ENCODE results near the gene SLIT3. TPM values are rescaled to one million over a fixed set of nuclear protein-coding genes. Genes with fewer than 3 reads are reported as not detected.

The SLIT3 gene
- total RNA-seq, 1 donor from 2014 or later: 82.6 TPM

DNA sequence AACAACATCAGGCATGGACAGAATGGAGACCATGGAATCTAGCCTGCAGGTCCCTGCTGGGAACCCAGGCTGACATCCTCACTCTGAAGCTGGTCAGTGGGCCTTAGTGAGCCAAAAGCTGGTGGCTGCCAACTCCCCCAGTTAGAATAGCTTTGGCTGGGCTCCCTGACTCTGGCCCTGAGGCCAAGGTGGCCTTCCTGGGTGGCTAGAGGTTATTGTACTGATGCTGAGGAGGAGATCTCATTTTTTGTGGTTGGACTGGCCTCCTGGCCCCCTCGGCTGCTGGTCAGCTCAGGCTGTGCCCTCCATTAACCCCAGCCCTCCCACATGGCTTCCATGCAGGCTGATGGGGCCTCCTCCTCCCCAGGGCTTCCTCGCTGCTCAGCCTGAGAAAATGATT is 620.5 kb downstream of the SLIT3 start:
- no peak for DNase-seq (ENCODE audit: low spot score)

DNA sequence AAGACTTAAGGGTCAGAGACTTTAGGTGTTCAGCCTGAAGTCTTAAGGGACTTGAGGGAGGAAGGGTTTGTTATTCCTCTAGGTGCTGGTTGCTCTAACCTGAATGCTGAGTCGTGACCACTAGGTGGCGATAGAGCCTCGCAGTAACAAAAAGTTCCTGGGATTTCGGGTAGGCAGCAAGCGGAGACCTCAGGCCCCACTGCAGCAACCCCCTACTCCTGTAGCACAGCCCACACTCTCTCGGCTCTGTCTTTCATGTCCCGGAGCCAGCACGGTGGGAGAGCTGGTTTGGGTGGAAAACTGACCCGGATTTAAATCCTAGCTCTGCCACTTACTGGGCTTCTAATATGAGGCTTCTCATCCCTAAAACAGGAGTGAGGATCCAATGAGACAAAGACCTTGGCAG is 621.4 kb downstream of the SLIT3 start:
- peak; percentile 81 for DNase-seq (ENCODE audit: low spot score)

- no peak for DNase-seq (ENCODE audit: low spot score)
These were observed 624.4 kb downstream of the SLIT3 start for GRCh38 chr5:168676501-168676900.

- no peak for DNase-seq (ENCODE audit: low spot score)
These were observed 625.0 kb downstream of the SLIT3 start for GRCh38 chr5:168675883-168676408.

DNA sequence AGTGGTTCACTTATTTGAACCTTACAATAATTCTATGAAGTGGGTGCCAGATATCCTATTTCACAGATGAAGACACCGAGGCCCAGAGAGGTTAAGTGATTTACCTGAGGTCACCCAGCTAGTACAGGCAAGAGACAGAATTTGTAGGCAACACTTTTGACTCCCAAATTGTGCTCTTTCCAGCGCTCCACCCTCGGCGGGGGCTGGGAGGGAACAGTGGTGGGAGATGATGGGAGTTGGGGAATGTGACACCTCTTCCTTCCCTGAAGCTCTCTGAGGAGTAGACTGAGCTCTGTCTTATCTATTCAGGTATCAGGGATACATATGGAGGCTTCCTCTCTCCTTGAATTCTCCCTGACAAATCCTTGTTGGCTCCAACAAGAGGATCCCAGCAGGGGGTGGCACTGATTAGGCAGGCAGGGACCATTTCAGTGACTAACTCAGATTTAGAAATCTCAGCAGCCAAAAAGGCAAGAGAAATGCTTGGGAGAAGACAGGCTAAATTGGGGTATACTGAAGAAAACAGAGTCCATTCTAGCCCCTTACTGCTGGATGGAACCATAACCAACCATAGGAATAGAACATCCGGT is 626.0 kb downstream of the SLIT3 start:
- DNase-seq (ENCODE audit: low spot score): no peak

- DNase-seq (ENCODE audit: low spot score): no peak
These were observed 628.1 kb downstream of the SLIT3 start for GRCh38 chr5:168672888-168673287.

DNA sequence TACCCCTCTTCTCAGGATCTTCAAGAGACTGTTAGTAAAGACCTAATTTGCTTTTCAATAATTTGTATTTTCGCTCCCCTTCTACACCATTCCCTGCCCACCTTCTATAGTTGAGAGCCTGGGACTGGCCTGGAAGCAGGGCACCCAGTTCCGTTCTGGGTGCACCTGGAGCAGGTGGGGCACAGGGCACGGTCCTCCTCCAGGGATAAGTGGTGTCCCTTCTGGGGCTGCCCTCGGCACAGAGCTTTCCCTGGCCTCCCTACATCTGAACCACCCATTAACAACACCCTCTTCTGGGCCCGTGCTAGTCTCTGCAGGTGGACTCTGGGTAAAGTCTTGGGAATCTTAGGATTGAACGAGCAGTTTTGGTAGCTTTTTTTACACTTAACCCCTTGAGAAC is 628.9 kb downstream of the SLIT3 start:
- DNase-seq (ENCODE audit: low spot score): no peak

- no peak for DNase-seq (ENCODE audit: low spot score)
These were observed 629.9 kb downstream of the SLIT3 start for GRCh38 chr5:168670881-168671575.

- no peak for DNase-seq (ENCODE audit: low spot score)
These were observed 631.1 kb downstream of the SLIT3 start for GRCh38 chr5:168669668-168670378.

GRCh38 chr5:168669156-168669555 is 631.8 kb downstream of the SLIT3 start:
- DNase-seq (ENCODE audit: low spot score): no peak

DNA sequence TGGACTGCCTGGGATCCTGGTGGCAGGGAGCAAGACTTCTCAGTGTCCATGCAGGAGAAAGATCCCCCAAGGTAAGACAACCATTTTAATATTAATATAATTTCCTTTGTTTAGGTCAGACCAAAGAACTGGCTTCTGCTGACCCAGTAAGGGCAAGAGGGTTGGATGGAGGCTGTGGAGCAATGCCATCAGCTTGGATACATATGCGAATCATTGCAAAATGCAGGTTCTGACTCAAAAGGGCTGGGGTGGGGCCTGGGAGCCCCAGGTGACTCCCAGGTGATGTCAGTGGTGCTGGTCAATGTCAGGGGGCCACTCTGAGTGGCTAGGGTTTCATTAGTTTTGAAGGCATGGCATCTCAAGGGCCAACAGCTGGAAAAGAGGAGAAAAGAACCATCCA is 632.9 kb downstream of the SLIT3 start:
- no peak for DNase-seq (ENCODE audit: low spot score)

GRCh38 chr5:168667301-168667840 is 633.6 kb downstream of the SLIT3 start:
- DNase-seq (ENCODE audit: low spot score): no peak

DNA sequence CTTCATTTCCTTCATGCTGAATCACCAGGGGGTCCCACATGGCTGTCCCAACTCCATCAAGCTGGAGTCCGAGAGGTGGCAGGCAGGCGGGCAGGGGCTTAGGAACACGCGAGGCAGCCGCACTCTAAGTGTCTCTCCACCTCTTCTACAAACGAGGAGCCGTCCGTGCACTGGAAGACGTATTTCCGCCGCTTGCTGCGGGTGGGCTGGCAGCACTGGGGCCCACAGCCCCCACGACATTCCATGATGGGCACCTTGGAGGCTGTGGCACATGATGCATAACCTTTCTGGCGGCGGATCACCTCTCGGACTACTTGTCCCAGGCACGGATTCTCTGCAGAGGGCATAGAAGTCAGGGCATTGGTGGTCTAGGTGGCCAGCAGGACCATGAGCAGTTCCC is 634.6 kb downstream of the SLIT3 start:
- DNase-seq (ENCODE audit: low spot score): no peak

DNA sequence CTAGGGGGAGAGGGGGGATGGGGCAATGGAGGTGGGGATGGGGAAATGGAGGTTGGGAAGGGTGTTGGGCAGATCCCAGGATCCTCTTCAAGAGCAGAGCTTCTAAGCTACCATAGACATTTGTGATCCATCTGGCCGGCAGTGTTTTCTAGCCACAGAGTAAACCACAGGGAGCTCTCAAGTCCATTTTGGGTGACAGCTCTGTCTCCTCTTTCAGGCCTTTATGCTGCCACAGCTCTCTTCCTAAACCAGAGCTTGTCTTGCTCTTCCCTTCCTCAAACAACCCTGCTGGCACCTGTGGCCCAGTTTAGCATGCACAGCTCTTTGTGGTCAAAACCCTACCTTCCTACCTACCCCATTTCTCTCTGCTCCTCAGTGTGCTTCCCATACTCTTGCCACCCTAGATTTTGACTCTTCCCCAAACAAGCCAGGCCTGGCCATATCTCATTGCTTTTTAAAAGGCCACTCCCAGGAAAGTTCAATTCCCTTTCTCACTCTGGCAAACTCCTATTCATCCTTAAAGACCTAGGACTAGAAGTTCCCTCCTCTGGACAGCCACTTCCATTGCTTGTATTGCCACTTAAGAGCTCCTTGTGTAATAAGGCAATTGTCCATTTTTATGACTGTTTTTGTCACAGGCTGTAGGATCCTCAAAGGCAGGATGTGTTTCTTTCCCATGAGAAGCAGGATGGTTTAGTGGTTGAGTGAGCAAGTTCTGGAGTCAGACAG is 637.5 kb downstream of the SLIT3 start:
- DNase-seq (ENCODE audit: low spot score): no peak

DNA sequence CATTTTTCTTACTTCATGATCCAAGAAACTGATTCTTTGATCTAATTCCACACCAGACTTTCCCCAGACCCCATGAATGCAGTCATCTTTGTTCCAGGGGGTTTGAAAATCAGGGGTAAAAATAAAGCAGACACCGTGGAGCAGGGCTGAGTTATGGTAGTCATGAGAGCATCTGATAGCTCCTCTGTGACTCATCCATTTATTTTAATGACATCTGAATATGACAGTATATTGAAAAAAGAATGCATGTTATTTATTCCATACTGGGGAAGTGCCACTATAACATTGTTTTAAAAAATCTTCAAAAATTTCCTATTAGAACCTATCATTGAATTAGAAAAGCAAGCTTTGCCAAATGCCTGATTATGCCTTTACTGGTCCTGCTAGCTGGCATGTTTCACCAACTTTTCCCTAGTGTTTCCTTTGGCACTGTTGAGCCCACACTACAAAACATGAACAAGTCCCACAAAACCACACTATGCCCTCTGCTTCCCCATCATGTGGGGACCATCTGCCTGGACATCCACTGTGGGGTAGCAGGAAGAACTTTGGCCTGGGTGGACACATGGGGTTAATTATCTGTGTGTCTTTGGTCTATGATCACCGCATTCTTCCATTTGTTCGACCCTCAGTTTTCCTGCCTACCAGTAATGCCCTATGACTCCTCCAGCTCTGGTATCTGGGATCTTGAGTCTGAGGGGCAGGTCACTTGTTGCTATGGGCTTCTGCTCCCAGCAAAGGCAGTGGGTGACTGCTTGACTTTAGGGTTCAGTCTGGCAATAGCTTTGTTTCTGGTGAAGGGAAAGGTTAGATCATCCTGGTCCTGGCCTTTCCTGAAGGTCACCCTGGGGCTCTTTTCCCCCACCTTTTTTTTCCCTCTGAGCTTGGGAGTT is 639.1 kb downstream of the SLIT3 start:
- no peak for DNase-seq (ENCODE audit: low spot score)

DNA sequence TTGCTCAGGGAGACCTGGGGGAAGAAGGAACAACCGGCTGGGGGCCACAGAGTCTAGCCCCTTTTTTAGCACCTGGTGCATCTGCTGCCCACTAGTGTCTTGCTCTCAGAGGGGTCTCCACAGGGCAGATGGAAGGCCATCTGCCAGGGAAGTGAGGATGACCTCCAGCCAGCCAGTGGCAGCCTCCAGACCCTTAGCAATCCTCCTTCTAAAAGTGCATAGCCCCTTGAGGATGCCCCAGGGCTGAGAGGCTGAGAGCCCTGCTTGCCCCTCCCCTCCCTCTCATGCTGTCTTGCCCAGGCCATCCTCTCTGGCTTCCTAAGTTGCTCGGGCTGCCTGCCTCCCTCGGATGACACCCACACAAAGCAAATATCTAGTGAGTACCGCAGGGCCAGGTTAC is 640.2 kb downstream of the SLIT3 start:
- no peak for DNase-seq (ENCODE audit: low spot score)

DNA sequence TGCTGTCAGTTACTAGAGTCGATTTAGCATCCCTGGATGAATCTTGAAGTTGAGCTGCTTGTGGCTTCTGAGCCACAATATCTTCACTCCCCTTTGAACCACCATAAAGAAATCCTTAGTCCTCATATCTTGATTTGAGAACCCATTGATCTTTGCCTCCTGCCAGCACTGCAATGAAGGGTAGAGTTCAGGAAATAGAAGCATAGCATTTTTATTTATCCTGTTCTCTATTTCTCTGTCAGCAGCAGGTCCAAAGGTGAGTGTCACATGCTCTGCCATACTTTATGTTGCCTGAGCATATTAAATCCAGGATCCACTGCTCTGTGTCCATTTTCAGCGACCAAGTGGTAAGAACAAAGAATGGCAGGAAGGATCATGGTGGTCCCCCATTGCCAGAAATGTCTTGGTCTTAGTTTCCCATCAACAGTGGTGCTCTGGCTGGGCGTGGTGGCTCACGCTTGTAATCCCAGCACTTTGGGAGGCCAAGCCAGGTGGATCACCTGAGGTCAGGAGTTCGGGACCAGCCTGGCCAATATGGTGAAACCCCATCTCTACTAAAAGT is 641.6 kb downstream of the SLIT3 start:
- DNase-seq (ENCODE audit: low spot score): no peak

GRCh38 chr5:168658394-168658793 is 642.5 kb downstream of the SLIT3 start:
- peak; percentile 56 for DNase-seq (ENCODE audit: low spot score)

- peak; percentile 35 for DNase-seq (ENCODE audit: low spot score)
These were observed 644.3 kb downstream of the SLIT3 start for GRCh38 chr5:168656633-168657032.

DNA sequence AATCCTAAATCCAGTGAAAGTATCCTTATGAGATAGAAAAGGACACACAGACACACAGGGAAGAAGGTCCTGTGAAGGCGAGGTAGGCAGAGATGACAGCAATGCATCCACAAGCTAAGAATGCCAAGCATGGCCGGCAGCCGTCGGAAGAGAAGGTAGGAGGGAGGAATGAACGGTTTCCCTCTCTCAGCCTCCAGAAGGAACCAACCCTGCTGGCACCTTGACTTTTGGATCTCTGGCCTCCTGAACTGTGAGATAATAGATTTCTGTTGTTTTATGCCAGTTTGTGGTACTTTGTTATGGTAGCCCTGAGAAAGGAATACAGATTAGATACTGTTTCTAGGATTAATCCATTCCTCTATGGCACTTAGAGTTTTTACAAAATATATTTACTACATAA is 645.6 kb downstream of the SLIT3 start:
- no peak for DNase-seq (ENCODE audit: low spot score)

Measured in umbilical cord (tissue), 2 donors.